HepG2 (cell line): ENCODE results near the gene IL6ST. TPM values are rescaled to one million over a fixed set of nuclear protein-coding genes. Genes with fewer than 3 reads are reported as not detected.

Source experiments
- ATAC-seq: fragments of 200-7000 bp; cut with Tn5 transposase; 3 replicates; pipeline ENCODE4 v1.9.1; 2020; ENCODE audit warnings: mild to moderate bottlenecking, moderate library complexity
- BruUV-seq: library from RNA; stranded (reverse); fragments of 400-500 nt; replicated peaks from 2 replicates; lab custom pipeline; 2021; lab: Mats Ljungman, UMichigan
- CTCF ChIA-PET: fragments of 300-600 bp; formaldehyde crosslinking; extraction: SDS; loops from one replicate; lab custom pipeline; 2021; ENCODE audit warnings: low total read pairs, inconsistent platforms, low intra/inter-chr PET ratio; lab: Yijun Ruan, JAX
- POLR2A ChIA-PET: fragments of 350-600 bp; sonication (Branson Sonifier 250); formaldehyde crosslinking; loops from one replicate; lab custom pipeline; 2020; ENCODE audit warnings: antibody characterized with exemption, inconsistent platforms; lab: Yijun Ruan, JAX
- DNase-seq: peaks from one replicate; pipeline ENCODE4 v3.0.0-alpha.2; 2015; ENCODE audit warnings: low spot score
- FAIRE-seq: peaks from 3 replicates; lab custom pipeline; 2011; peaks lifted over from hg19 to GRCh38; lab: Jason Lieb, UNC
- H2AFZ ChIP-seq: one replicate; pipeline ENCODE4 v1.6.1; 2011; ENCODE audit warnings: low read length, inconsistent platforms
- H3K27ac ChIP-seq: fragments of 300-600 bp; 3 replicates; pipeline ENCODE4 v1.8.0; 2011; ENCODE audit warnings: mixed run types, mild to moderate bottlenecking, mixed read lengths, low read length, inconsistent platforms; ENCODE audit not compliant: insufficient read depth; ENCODE audit errors: extremely low read length
- H3K27me3 ChIP-seq, 2 experiments: fragments of 200-600 bp in 1 of 2; 2 replicates in 1 of 2; 3 replicates in 1 of 2; pipeline versions ENCODE4 v1.6.0 to v1.8.0; 2011; ENCODE audit warnings: low read length in 2 of 2, mild to moderate bottlenecking in 2 of 2, moderate library complexity in 2 of 2, inconsistent platforms in 1 of 2; ENCODE audit not compliant: insufficient read depth in 2 of 2, control insufficient read depth in 1 of 2
- H3K36me3 ChIP-seq, 2 experiments: fragments of 200-600 bp in 1 of 2; replicated peaks in 1 of 2; 2 replicates in 1 of 2; 3 replicates in 1 of 2; pipeline versions ENCODE4 v1.5.1 to v1.8.0; 2011; ENCODE audit warnings: low read length in 2 of 2, inconsistent platforms in 1 of 2; ENCODE audit not compliant: insufficient read depth in 2 of 2, control insufficient read depth in 1 of 2
- H3K4me1 ChIP-seq: 2 replicates; pipeline ENCODE4 v1.5.1; 2012; ENCODE audit warnings: low read length, inconsistent platforms; ENCODE audit not compliant: insufficient read depth
- H3K4me2 ChIP-seq: 2 replicates; pipeline ENCODE4 v1.6.0; 2011; ENCODE audit warnings: low read depth, low read length, inconsistent platforms
- H3K4me3 ChIP-seq, 3 experiments: fragments of 200-600 bp in 1 of 3; sonication (generic), shearing (Covaris generic) in 1 of 3; replicated peaks in 1 of 3; 2 replicates each; pipeline ENCODE4 v1.5.1; 2011 to 2016; ENCODE audit warnings: low read length in 3 of 3, inconsistent platforms in 2 of 3, low read depth in 2 of 3, mild to moderate bottlenecking in 2 of 3, control low read depth in 1 of 3, mixed read lengths in 1 of 3; ENCODE audit not compliant: insufficient read depth in 1 of 3
- H3K79me2 ChIP-seq: one replicate; pipeline ENCODE4 v1.6.1; 2011; ENCODE audit warnings: low read length, inconsistent platforms; ENCODE audit not compliant: insufficient read depth
- H3K9ac ChIP-seq: 2 replicates; pipeline ENCODE4 v1.6.0; 2011; ENCODE audit warnings: mild to moderate bottlenecking, low read depth, low read length, inconsistent platforms; ENCODE audit not compliant: insufficient read depth
- H3K9me3 ChIP-seq: 2 replicates; pipeline ENCODE4 v1.5.1; 2012; ENCODE audit warnings: mild to moderate bottlenecking, low read length
- H4K20me1 ChIP-seq: 2 replicates; pipeline ENCODE4 v1.6.0; 2011; ENCODE audit warnings: inconsistent platforms, mild to moderate bottlenecking, low read length, moderate library complexity; ENCODE audit not compliant: insufficient read depth
- ATM ChIP-seq: fragments of 450-650 bp; IDR thresholded peaks from 2 replicates; pipeline ENCODE4 v1.7.1; 2017; ENCODE audit warnings: mild to moderate bottlenecking, borderline replicate concordance
- E2F1 ChIP-seq: sonication (generic); formaldehyde crosslinking; IDR thresholded peaks from 2 replicates; pipeline ENCODE4 v1.5.0; 2020; ENCODE audit warnings: missing genetic modification reagents
- JDP2 ChIP-seq: sonication (generic); formaldehyde crosslinking; IDR thresholded peaks from 2 replicates; pipeline ENCODE4 v1.8.1; 2022; ENCODE audit warnings: missing genetic modification reagents, borderline replicate concordance
- KDM1A ChIP-seq: IDR thresholded peaks from 2 replicates; pipeline ENCODE4 v1.6.1; 2016; ENCODE audit warnings: missing compliant biosample characterization
- POLR2G ChIP-seq: fragments of 200-400 bp; formaldehyde crosslinking; IDR thresholded peaks from 2 replicates; pipeline ENCODE4 v1.6.1; 2018; ENCODE audit warnings: mild to moderate bottlenecking, low read depth, low read length, moderate library complexity
- RELA ChIP-seq: sonication (generic); formaldehyde crosslinking; IDR thresholded peaks from 2 replicates; pipeline ENCODE4 v1.4.0; 2020; ENCODE audit warnings: missing genetic modification reagents
- REPIN1 ChIP-seq: sonication (generic); formaldehyde crosslinking; IDR thresholded peaks from 2 replicates; pipeline ENCODE4 v1.8.0; 2022; ENCODE audit warnings: missing genetic modification reagents, low read depth, mild to moderate bottlenecking, borderline replicate concordance
- SNAI1 ChIP-seq: sonication (generic); formaldehyde crosslinking; IDR thresholded peaks from 2 replicates; pipeline ENCODE4 v1.5.0; 2020; ENCODE audit warnings: mild to moderate bottlenecking, missing genetic modification reagents, borderline replicate concordance
- TAF1 ChIP-seq: sonication (generic); formaldehyde crosslinking; IDR thresholded peaks from 2 replicates; pipeline ENCODE4 v1.4.0; 2020; ENCODE audit warnings: missing genetic modification reagents
- ZMAT5 ChIP-seq: sonication (generic); formaldehyde crosslinking; IDR thresholded peaks from 2 replicates; pipeline ENCODE4 v1.5.0; 2020; ENCODE audit warnings: mild to moderate bottlenecking, low read depth, missing genetic modification reagents, borderline replicate concordance
- WGBS: methylation state at CpG from one replicate; pipeline ENCODE4 v1.1.6; 2017; ENCODE audit warnings: low lambda C conversion rate; 5-methylcytosine and 5-hydroxymethylcytosine counted together
- in situ Hi-C: cut with HindIII; loops from 2 replicates; pipeline ENCODE4 v1.10.0; 2017; ENCODE audit warnings: low pct_unique_long_range_greater_than_20kb; ENCODE audit not compliant: extremely low pct_ligation_motif_present
- intact Hi-C: fragments of 100-400 bp; cut with micrococcal nuclease; formaldehyde crosslinking; loops from one replicate; pipeline ENCODE4 v1.10.0; 2022; ENCODE audit not compliant: unreplicated experiment
- polyA plus RNA-seq, 8 experiments: library from polyadenylated mRNA; depleted of rRNA in 3 of 8; stranded (reverse) in 7 of 8; unstranded in 1 of 8; fragments of >200 nt; fragmentation: Illumina TruSeq in 4 of 8; extraction: Trizol in 4 of 8; gene quantifications; 2 replicates each; pipeline versions ENCODE4 v1.2.1 to v1.2.3, GENCODE V29; 2011 to 2016; ENCODE audit warnings: low read depth in 4 of 8, missing spikeins in 1 of 8, mixed read lengths in 1 of 8; ENCODE audit not compliant: insufficient read depth in 1 of 8
- total RNA-seq, 5 experiments: library from RNA; depleted of rRNA; stranded (reverse); fragments of >200 nt; fragmentation: Illumina TruSeq; extraction: Trizol; gene quantifications; 2 replicates each; pipeline ENCODE4 v1.2.3, GENCODE V29; 2016; ENCODE audit warnings: low read depth in 1 of 5

Gene IL6ST
- total and polyA plus RNA-seq, 2 of the 13 experiments (the other 11 are each of a cell fraction or from before 2014, with no cell fraction given), result 66.6 to 166 TPM

- H3K27ac ChIP-seq, result peak overlapping the region; percentile 92
- no peaks in the 10 kb centered on the region for H3K27me3 ChIP-seq
- in situ Hi-C loops, result loop anchor here (25.0 kb wide), 1 partner anchor 903 kb away; no protein-coding TSS in a partner anchor
- H2AFZ ChIP-seq, result no peak overlapping the region
- ChIA-PET POLR2A (interaction anchor here (1.1 to 3.1 kb wide), 5 partner anchors 61 to 277 kb away, joined by 3 to 18 read pairs (median 5); partner anchors contain the start of gene IL6ST), CTCF (no interaction called here)
- TF ChIP-seq SNAI1 (CRISPR knock-in tag) (no peak), REPIN1 (no peak), ATM (no peak), TAF1 (CRISPR knock-in tag) (no peak), RELA (CRISPR knock-in tag) (no peak), KDM1A (CRISPR knock-in tag) (no peak), POLR2G (no peak), JDP2 (CRISPR knock-in tag) (no peak), E2F1 (CRISPR knock-in tag) (no peak), ZMAT5 (no peak)
- peaks cover 63% of the 10 kb centered on the region for H3K4me1 ChIP-seq
- H4K20me1 ChIP-seq, result no peaks in the 10 kb centered on the region
- ATAC-seq (peak; percentile 2), DNase-seq (no peak), FAIRE-seq (no peak)
- H3K4me2 ChIP-seq, result peak overlapping the region; percentile 67
- WGBS, result 43% methylated on average over 2 of the region's 2 CpGs
- H3K9ac ChIP-seq, result peak overlapping the region; percentile 52
- no peaks in the 10 kb centered on the region for H3K79me2 ChIP-seq
- TSS peak; percentile 97 for BruUV-seq
- peaks cover 0 to 3% of the 10 kb centered on the region in 2 experiments; a peak in 2 of 5 replicates for H3K36me3 ChIP-seq
- no peaks in the 10 kb centered on the region for H3K9me3 ChIP-seq
- peak overlapping the region in 2 of 3 experiments; percentile 17 to 21; a peak in 2 of 6 replicates for H3K4me3 ChIP-seq
- intact Hi-C loops, result loop anchor here (1.0 to 10.0 kb wide), 4 partner anchors 335 to 900 kb away; partner anchors contain the start of gene CDC20B
These were observed 60.0 kb downstream of the IL6ST start for GRCh38 chr5:55934720-55935119.
